ENCODE data around the gene NSUN6. TPM values are rescaled to one million over a fixed set of nuclear protein-coding genes. Genes with fewer than 3 reads are reported as not detected.

NSUN6 gene
- total RNA-seq, 6 donors from 2014 or later, result 5.9 to 35.6 (median 16.0) TPM

GRCh38 chr10:18668026-18668425, 16.6 kb upstream of the NSUN6 start:
- ATAC-seq (ENCODE audit: low FRiP score in 2 of 2), result no peak
- no peak for DNase-seq
- Histone ChIP-seq H3K9me3 (no peaks in the 10 kb centered on the region), H3K27ac (no peak overlapping the region), H3K36me3 (peaks cover 0 to 48% (median 14%) of the 10 kb centered on the region in 4 donors), H3K4me3 (no peak overlapping the region), H3K4me1 (peaks cover 4 to 33% (median 18%) of the 10 kb centered on the region in 4 donors), H3K27me3 (no peaks in the 10 kb centered on the region)
- TF ChIP-seq CTCF (IDR thresholded peaks at IDR 0.05) (no peak), EP300 (IDR thresholded peaks at IDR 0.05) (no peak), POLR2A (IDR thresholded peaks at IDR 0.05) (no peak), POLR2AphosphoS5 (IDR thresholded peaks at IDR 0.05) (no peak)
- WGBS, 2 donors, result 76 to 82% methylated on average over 2 of the region's 2 CpGs

- Histone ChIP-seq H3K27ac (no peak overlapping the region), H3K36me3 (peaks cover 0 to 38% (median 14%) of the 10 kb centered on the region in 4 donors), H3K4me3 (no peak overlapping the region), H3K4me1 (peaks cover 7 to 41% (median 19%) of the 10 kb centered on the region in 4 donors), H3K9me3 (no peaks in the 10 kb centered on the region), H3K27me3 (no peaks in the 10 kb centered on the region)
- DNase-seq (no peak), ATAC-seq (ENCODE audit: low FRiP score in 2 of 2) (no peak)
- TF ChIP-seq POLR2AphosphoS5 (IDR thresholded peaks at IDR 0.05), result no peak
- TF ChIP-seq CTCF (IDR thresholded peaks at IDR 0.05), result no peak
- TF ChIP-seq POLR2A (IDR thresholded peaks at IDR 0.05), result no peak
- no peak for TF ChIP-seq EP300 (IDR thresholded peaks at IDR 0.05)
- 60 to 65% methylated on average over 2 of the region's 2 CpGs for WGBS, 2 donors
These were observed 15.4 kb upstream of the NSUN6 start for GRCh38 chr10:18666810-18667209.

- peaks cover 15 to 49% (median 25%) of the 10 kb centered on the region in 4 donors for H3K4me1 ChIP-seq
- WGBS, 2 donors, result 44 to 69% methylated on average over 3 of the region's 3 CpGs
- H3K4me3 ChIP-seq, result no peak overlapping the region
- no peak for TF ChIP-seq EP300 (IDR thresholded peaks at IDR 0.05)
- TF ChIP-seq POLR2AphosphoS5 (IDR thresholded peaks at IDR 0.05), result no peak
- TF ChIP-seq CTCF (IDR thresholded peaks at IDR 0.05), result no peak
- no peak for TF ChIP-seq POLR2A (IDR thresholded peaks at IDR 0.05)
- DNase-seq (no peak), ATAC-seq (ENCODE audit: low FRiP score in 2 of 2) (no peak)
- no peak overlapping the region for H3K27ac ChIP-seq
- no peaks in the 10 kb centered on the region for H3K9me3 ChIP-seq
- H3K36me3 ChIP-seq, result peaks cover 0 to 30% (median 9%) of the 10 kb centered on the region in 4 donors
- no peaks in the 10 kb centered on the region for H3K27me3 ChIP-seq
These were observed 14.6 kb upstream of the NSUN6 start for GRCh38 chr10:18665815-18666558.

GRCh38 chr10:18664841-18665478, 13.6 kb upstream of the NSUN6 start:
- peaks cover 0 to 20% (median 2%) of the 10 kb centered on the region in 4 donors for H3K36me3 ChIP-seq
- TF ChIP-seq EP300 (IDR thresholded peaks at IDR 0.05), result no peak
- TF ChIP-seq POLR2AphosphoS5 (IDR thresholded peaks at IDR 0.05), result no peak
- TF ChIP-seq POLR2A (IDR thresholded peaks at IDR 0.05), result no peak
- no peak for TF ChIP-seq CTCF (IDR thresholded peaks at IDR 0.05)
- no peaks in the 10 kb centered on the region for H3K9me3 ChIP-seq
- ATAC-seq (ENCODE audit: low FRiP score in 2 of 2), result no peak
- H3K27ac ChIP-seq, result no peak overlapping the region
- H3K4me1 ChIP-seq, result peaks cover 20 to 57% (median 32%) of the 10 kb centered on the region in 4 donors
- H3K4me3 ChIP-seq, result no peak overlapping the region
- no peak for DNase-seq
- H3K27me3 ChIP-seq, result no peaks in the 10 kb centered on the region
- 84 to 88% methylated on average over 2 of the region's 2 CpGs for WGBS, 2 donors
